Measurements from ENCODE around the gene MEG3. TPM values are rescaled to one million over a fixed set of nuclear protein-coding genes. Genes with fewer than 3 reads are reported as not detected.

Gene MEG3
- total and polyA plus RNA-seq, 2 experiments from 2014 or later, result not detected

DNA sequence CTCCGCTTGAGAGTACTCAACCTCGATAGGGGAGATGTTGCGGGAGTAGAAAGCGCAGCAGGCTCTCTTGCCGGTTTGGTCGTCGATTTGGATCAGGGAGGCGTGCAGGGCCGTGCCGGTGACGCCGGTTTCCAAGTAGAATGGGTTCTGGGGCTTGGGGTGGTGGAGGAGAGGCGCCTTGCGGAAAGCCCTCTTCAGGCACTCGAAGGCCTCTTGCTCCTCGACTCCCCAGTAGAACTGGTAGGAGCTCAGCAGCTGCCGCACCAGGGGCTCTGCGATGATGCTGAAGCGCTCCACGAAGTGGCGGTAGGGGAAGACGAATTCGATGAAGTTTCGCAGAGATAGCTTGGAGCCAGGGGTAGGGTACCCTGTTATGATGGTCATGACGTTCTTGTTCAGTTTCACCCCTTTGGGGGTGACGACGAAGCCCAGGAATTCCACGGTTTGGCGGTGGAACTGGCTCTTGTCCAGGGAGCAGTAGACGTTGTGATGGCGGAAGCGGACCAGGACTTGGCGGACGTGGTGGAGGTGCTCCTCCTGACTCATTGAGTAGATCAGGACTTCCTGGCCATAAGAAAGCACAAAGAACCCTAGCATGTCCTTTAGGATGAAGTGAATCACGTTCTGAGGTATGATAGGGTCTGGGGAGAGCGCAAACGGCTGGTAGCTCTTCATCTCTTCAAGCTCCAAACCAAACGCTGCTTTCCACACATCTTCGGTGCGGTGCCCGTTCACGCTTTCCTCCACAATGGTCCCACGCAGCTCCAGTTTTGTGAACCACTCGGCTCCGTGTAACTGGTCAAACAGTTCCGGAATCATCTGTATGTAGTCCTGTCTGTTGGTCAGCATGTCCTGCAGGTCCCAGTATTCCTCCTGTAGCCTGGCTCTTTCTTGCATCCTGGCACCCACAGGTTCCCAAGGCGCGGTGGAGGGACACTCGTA lies 56.4 kb downstream of the MEG3 start (continued):
- TF ChIP-seq EZH2 (IDR thresholded peaks at IDR 0.05; ENCODE audit: low read depth, unreplicated experiment) (no peak), STAT1 (IDR thresholded peaks at IDR 0.05; ENCODE audit: unreplicated experiment) (no peak), JUNB (IDR thresholded peaks at IDR 0.05; ENCODE audit: unreplicated experiment) (no peak), EZH2phosphoT487 (IDR thresholded peaks at IDR 0.05; ENCODE audit: unreplicated experiment) (no peak), ZNF331 (CRISPR knock-in tag; IDR thresholded peaks at IDR 0.05; ENCODE audit: low read depth) (no peak)

GRCh38 chr14:100882991-100883788 lies 57.3 kb downstream of the MEG3 start:
- DNase-seq (ENCODE audit: low spot score), result no peak
- no peak overlapping the region for H3K4me3 ChIP-seq
- no peaks in the 10 kb centered on the region for H3F3A ChIP-seq (replicated peaks; ENCODE audit: low read depth)
- peaks cover 2% of the 10 kb centered on the region; the same call in 2 of the 3 replicates for H3K36me3 Mint-ChIP-seq (ENCODE audit: low read depth)
- H2AFZ ChIP-seq, result no peak overlapping the region
- H3K9me2 ChIP-seq (ENCODE audit: insufficient read depth), result peaks cover 4% of the 10 kb centered on the region
- H3K9me3 Mint-ChIP-seq, result peaks cover 20% of the 10 kb centered on the region
- H3K4me1 Mint-ChIP-seq, result peaks cover 5% of the 10 kb centered on the region
- no peak overlapping the region for H3K27ac Mint-ChIP-seq
- H4K20me1 ChIP-seq (replicated peaks; ENCODE audit: insufficient read depth), result no peaks in the 10 kb centered on the region
- ATAC-seq, result no peak
- H3K79me2 ChIP-seq (replicated peaks; ENCODE audit: insufficient read depth), result no peaks in the 10 kb centered on the region
- no peaks in the 10 kb centered on the region; the same call in 1 of the 2 replicates for H3K4me1 ChIP-seq (ENCODE audit: insufficient read depth)
- no peak overlapping the region for H3K4me2 ChIP-seq
- peaks cover 2% of the 10 kb centered on the region for H3K27me3 Mint-ChIP-seq (ENCODE audit: insufficient read depth, low read depth, poor library complexity)
- no peak overlapping the region for H3K4me3 Mint-ChIP-seq
- no peaks in the 10 kb centered on the region for H3K27me3 ChIP-seq (ENCODE audit: insufficient read depth)
- H3K27ac ChIP-seq (ENCODE audit: low read depth), result no peak overlapping the region
- no peaks in the 10 kb centered on the region for H3K36me3 ChIP-seq (ENCODE audit: insufficient read depth)
- TF ChIP-seq STAT1 (IDR thresholded peaks at IDR 0.05; ENCODE audit: unreplicated experiment) (no peak), POLR2AphosphoS5 (IDR thresholded peaks at IDR 0.05; ENCODE audit: low read depth) (no peak), ZNF331 (CRISPR knock-in tag; IDR thresholded peaks at IDR 0.05; ENCODE audit: low read depth) (no peak), CREB1 (CRISPR knock-in tag; IDR thresholded peaks at IDR 0.05; ENCODE audit: low read depth) (no peak), JUNB (IDR thresholded peaks at IDR 0.05; ENCODE audit: unreplicated experiment) (no peak), NANOG (IDR thresholded peaks at IDR 0.05; ENCODE audit: borderline replicate concordance) (no peak), ZNF114 (CRISPR knock-in tag; IDR thresholded peaks at IDR 0.05) (no peak), CTCF (conservative IDR thresholded peaks at IDR 0.05; ENCODE audit: low read depth in 2 of 2) (no peak)
- TF ChIP-seq, protein P1, sequence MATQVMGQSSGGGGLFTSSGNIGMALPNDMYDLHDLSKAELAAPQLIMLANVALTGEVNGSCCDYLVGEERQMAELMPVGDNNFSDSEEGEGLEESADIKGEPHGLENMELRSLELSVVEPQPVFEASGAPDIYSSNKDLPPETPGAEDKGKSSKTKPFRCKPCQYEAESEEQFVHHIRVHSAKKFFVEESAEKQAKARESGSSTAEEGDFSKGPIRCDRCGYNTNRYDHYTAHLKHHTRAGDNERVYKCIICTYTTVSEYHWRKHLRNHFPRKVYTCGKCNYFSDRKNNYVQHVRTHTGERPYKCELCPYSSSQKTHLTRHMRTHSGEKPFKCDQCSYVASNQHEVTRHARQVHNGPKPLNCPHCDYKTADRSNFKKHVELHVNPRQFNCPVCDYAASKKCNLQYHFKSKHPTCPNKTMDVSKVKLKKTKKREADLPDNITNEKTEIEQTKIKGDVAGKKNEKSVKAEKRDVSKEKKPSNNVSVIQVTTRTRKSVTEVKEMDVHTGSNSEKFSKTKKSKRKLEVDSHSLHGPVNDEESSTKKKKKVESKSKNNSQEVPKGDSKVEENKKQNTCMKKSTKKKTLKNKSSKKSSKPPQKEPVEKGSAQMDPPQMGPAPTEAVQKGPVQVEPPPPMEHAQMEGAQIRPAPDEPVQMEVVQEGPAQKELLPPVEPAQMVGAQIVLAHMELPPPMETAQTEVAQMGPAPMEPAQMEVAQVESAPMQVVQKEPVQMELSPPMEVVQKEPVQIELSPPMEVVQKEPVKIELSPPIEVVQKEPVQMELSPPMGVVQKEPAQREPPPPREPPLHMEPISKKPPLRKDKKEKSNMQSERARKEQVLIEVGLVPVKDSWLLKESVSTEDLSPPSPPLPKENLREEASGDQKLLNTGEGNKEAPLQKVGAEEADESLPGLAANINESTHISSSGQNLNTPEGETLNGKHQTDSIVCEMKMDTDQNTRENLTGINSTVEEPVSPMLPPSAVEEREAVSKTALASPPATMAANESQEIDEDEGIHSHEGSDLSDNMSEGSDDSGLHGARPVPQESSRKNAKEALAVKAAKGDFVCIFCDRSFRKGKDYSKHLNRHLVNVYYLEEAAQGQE (IDR thresholded peaks at IDR 0.05; ENCODE audit: unreplicated experiment), result no peak
- TF ChIP-seq, protein P2, sequence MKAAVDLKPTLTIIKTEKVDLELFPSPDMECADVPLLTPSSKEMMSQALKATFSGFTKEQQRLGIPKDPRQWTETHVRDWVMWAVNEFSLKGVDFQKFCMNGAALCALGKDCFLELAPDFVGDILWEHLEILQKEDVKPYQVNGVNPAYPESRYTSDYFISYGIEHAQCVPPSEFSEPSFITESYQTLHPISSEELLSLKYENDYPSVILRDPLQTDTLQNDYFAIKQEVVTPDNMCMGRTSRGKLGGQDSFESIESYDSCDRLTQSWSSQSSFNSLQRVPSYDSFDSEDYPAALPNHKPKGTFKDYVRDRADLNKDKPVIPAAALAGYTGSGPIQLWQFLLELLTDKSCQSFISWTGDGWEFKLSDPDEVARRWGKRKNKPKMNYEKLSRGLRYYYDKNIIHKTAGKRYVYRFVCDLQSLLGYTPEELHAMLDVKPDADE (IDR thresholded peaks at IDR 0.05), result no peak

Measured in GM23338 (cell line).